ENCODE measurements around the gene CLSTN2. TPM values are rescaled to one million over a fixed set of nuclear protein-coding genes. Genes with fewer than 3 reads are reported as not detected.

The CLSTN2 gene
- total RNA-seq, 1 experiment from 2014 or later = not detected

- DNase-seq (ENCODE audit: extremely low read depth, low read depth) = no peak
Measured at GRCh38 chr3:140316466-140316865, 381.5 kb downstream of the CLSTN2 start.

GRCh38 chr3:140316868-140317400, 381.9 kb downstream of the CLSTN2 start:
- DNase-seq (ENCODE audit: extremely low read depth, low read depth) = no peak

- no peak for DNase-seq (ENCODE audit: extremely low read depth, low read depth)
Measured at GRCh38 chr3:140319739-140320138, 384.8 kb downstream of the CLSTN2 start.

GRCh38 chr3:140323561-140323960, 388.6 kb downstream of the CLSTN2 start:
- DNase-seq (ENCODE audit: extremely low read depth, low read depth) = no peak

- DNase-seq (ENCODE audit: extremely low read depth, low read depth) = no peak
Measured at GRCh38 chr3:140332131-140332530, 397.1 kb downstream of the CLSTN2 start.

GRCh38 chr3:140334132-140334929, 399.3 kb downstream of the CLSTN2 start:
- no peak for DNase-seq (ENCODE audit: extremely low read depth, low read depth)

- DNase-seq (ENCODE audit: extremely low read depth, low read depth) = no peak
Measured at GRCh38 chr3:140336465-140336864, 401.5 kb downstream of the CLSTN2 start.

- DNase-seq (ENCODE audit: extremely low read depth, low read depth) = no peak
Measured at GRCh38 chr3:140338916-140339315, 403.9 kb downstream of the CLSTN2 start.

GRCh38 chr3:140341203-140341602, 406.2 kb downstream of the CLSTN2 start:
- no peak for DNase-seq (ENCODE audit: extremely low read depth, low read depth)

GRCh38 chr3:140341817-140342403, 406.9 kb downstream of the CLSTN2 start:
- no peak for DNase-seq (ENCODE audit: extremely low read depth, low read depth)

- no peak for DNase-seq (ENCODE audit: extremely low read depth, low read depth)
Measured at GRCh38 chr3:140342668-140343067, 407.7 kb downstream of the CLSTN2 start.

- DNase-seq (ENCODE audit: extremely low read depth, low read depth) = no peak
Measured at GRCh38 chr3:140343211-140344081, 408.5 kb downstream of the CLSTN2 start.

- DNase-seq (ENCODE audit: extremely low read depth, low read depth) = no peak
Measured at GRCh38 chr3:140344082-140344454, 409.1 kb downstream of the CLSTN2 start.

GRCh38 chr3:140344601-140345205, 409.7 kb downstream of the CLSTN2 start:
- no peak for DNase-seq (ENCODE audit: extremely low read depth, low read depth)

GRCh38 chr3:140347151-140347550, 412.2 kb downstream of the CLSTN2 start:
- DNase-seq (ENCODE audit: extremely low read depth, low read depth) = no peak

- DNase-seq (ENCODE audit: extremely low read depth, low read depth) = no peak
Measured at GRCh38 chr3:140349938-140350337, 415.0 kb downstream of the CLSTN2 start.

GRCh38 chr3:140351466-140351865, 416.5 kb downstream of the CLSTN2 start:
- DNase-seq (ENCODE audit: extremely low read depth, low read depth) = no peak

GRCh38 chr3:140355481-140355880, 420.5 kb downstream of the CLSTN2 start:
- DNase-seq (ENCODE audit: extremely low read depth, low read depth) = no peak

- DNase-seq (ENCODE audit: extremely low read depth, low read depth) = no peak
Measured at GRCh38 chr3:140358686-140359085, 423.7 kb downstream of the CLSTN2 start.

- DNase-seq (ENCODE audit: extremely low read depth, low read depth) = no peak
Measured at GRCh38 chr3:140359233-140359995, 424.4 kb downstream of the CLSTN2 start.

All from NCI-H460 (cell line).